OCI-LY3 (cell line): ENCODE measurements around the gene MTMR2.

Source experiments
- EZH2phosphoT487 ChIP-seq: fragments of 200-600 bp; shearing (Covaris generic); IDR thresholded peaks from 2 replicates; pipeline ENCODE4 v1.6.1; 2018; ENCODE audit warnings: antibody characterized with exemption, mixed run types, low read depth
- TF ChIP-seq, protein P1 (sequence below): fragments of 200-600, 300-600 bp; sonication (generic); IDR thresholded peaks from 2 replicates; pipeline ENCODE4 v1.5.1; 2014; ENCODE audit warnings: antibody characterized with exemption, low read length, low read depth

DNA sequence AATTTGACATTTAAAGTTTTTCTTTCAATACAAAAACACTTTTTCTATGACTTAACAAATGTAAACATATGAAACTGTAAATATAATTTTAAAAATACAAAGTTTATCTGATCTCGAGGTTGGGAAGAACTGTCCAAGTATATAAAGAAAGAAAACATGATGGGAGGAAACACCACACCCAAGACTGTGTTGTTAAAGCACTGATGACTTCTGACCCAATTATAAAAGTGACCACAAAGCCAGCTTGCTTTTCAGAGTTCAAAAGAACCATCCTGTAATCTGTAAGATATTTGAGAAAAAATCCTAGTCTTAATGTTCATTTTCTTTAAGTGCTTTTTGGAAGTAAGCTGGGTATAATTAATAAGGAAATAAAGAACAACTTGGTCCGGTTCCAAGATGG lies 118.0 kb downstream of the MTMR2 start:
- TF ChIP-seq, protein P1, sequence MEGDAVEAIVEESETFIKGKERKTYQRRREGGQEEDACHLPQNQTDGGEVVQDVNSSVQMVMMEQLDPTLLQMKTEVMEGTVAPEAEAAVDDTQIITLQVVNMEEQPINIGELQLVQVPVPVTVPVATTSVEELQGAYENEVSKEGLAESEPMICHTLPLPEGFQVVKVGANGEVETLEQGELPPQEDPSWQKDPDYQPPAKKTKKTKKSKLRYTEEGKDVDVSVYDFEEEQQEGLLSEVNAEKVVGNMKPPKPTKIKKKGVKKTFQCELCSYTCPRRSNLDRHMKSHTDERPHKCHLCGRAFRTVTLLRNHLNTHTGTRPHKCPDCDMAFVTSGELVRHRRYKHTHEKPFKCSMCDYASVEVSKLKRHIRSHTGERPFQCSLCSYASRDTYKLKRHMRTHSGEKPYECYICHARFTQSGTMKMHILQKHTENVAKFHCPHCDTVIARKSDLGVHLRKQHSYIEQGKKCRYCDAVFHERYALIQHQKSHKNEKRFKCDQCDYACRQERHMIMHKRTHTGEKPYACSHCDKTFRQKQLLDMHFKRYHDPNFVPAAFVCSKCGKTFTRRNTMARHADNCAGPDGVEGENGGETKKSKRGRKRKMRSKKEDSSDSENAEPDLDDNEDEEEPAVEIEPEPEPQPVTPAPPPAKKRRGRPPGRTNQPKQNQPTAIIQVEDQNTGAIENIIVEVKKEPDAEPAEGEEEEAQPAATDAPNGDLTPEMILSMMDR, result no peak
- no peak for TF ChIP-seq EZH2phosphoT487
